ENCODE data around the gene REPIN1.

The REPIN1 gene

DNA sequence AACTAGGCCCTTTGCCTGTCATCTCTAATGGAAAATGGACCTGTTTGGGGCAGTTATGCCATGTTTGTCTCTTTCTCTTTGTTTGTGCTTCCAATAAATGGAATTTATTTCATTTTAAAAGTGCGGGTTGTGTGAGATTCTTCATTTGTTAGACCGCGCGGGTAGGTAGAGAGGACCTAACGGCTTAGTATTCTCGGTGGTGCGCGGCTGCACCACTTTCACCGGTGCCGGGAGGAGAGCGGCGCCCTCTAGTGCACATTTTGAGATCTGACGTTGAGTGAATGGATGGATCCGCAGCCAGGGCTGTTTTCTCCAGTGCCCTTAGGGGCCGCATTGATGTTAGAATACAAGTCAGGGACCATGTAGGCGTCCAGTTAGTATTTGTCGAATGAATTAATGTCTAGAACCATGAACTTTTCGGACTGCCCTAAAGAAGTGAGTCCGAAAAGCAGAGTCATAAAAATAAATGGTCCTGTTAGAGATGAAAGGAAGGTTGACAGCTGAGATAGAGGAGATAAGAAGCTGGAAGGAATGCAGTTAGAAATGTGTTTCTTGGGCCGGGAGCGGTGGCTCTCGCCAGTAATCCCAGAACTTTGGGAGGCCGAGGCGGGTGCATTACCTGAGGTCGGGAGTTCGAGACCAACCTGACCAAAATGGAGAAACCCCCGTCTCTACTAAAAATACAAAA lies 52.5 kb downstream of the REPIN1 start:
- DNase-seq (ENCODE audit: low read depth in 2 of 2, low spot score in 1 of 2), result peak; percentile 68 to 76

- DNase-seq (ENCODE audit: low read depth in 2 of 2, low spot score in 1 of 2), result no peak
Measured at GRCh38 chr7:150421831-150422230, 53.2 kb downstream of the REPIN1 start.

Data from stimulated activated CD8-positive, alpha-beta memory T cell treated with anti-CD3 and anti-CD28 coated beads, Interleukin-4, amount 100 ng/mL, for 1 hour (primary cell).